ENCODE data around the gene PSMD2.
"Not testable (repeated sequence)": the region's sequence is repeated elsewhere in the genome, so short reads cannot be mapped to it uniquely, and the experiment has no call there.

PSMD2 gene

GRCh38 chr3:184298759-184299487 lies at the start of gene PSMD2:
Gene PSMD2 (plus strand): TSS chr3:184299241. CDS start chr3:184299267, 26 bp downstream.
- DNase-seq, result peak; percentile 98 to 99

DNA sequence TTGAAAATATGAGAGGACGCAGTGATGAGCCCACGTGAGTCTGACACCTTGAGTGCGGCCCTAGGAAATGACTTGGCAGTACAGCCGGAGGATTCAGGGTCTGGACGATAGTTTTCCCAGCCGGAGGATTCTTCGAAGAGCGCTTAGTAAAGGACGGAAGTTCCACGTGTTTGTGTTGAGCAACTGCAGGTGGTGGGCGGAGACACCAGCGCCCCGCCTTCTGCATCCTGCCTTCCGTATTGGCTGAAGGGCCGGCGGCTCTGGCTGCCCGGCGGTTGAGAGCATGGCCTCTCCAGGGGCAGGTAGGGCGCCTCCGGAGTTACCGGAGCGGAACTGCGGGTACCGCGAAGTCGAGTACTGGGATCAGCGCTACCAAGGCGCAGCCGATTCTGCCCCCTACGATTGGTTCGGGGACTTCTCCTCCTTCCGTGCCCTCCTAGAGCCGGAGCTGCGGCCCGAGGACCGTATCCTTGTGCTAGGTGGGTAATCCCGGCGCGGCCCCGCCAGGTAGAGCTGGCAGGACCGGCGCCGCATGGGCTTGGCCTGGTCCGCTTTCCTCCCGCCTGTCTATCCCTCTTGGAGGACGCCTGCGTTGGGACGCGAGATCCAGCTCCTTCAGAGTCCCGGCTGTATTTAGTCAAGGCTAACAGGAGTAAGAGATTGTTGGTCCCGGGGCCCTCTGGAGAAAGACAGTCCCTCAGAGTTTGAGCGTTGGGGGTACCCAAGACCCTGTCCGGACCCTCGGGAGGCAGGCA lies 49.5 kb upstream of the PSMD2 start, which contains the start of gene EEF1AKMT4:
TSS of gene EEF1AKMT4 (plus strand) at position 261 of the 755 bp plus-strand sequence. CDS start at position 284, 23 bp downstream.
- peak; percentile 95 to 96 for DNase-seq

DNA sequence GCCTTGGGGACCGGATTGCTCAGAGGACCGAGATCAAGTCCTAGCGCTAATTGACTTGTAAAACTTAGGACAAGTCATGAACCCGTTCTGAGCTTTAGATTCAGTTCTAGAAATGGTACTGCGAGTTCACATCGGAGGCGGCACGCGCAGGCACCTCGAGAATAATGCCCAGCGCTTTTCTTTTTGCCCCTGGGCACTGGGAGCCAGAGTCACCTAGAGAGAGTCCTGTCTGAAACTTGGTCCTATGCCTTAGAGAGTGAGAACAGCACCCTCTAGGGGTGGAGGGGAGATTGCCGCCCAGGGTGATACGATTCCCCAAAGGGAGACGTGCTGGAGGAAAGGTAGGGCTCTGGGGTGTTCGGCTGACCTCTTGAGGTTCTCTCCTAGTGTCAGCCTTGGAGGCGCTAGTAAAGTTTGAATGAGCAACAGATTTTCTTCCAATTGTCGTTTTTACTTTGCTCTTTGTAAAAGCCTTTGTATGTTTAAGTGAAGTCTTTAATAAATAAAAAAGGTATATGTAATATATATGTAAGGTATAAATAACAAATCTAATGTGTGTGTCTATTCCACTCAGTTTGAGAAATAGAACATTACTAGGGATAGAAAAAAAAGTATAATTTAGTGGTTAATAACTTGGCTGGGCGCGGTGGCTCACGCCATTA lies 48.7 kb upstream of the PSMD2 start:
- peak; percentile 90 to 93 for DNase-seq

DNA sequence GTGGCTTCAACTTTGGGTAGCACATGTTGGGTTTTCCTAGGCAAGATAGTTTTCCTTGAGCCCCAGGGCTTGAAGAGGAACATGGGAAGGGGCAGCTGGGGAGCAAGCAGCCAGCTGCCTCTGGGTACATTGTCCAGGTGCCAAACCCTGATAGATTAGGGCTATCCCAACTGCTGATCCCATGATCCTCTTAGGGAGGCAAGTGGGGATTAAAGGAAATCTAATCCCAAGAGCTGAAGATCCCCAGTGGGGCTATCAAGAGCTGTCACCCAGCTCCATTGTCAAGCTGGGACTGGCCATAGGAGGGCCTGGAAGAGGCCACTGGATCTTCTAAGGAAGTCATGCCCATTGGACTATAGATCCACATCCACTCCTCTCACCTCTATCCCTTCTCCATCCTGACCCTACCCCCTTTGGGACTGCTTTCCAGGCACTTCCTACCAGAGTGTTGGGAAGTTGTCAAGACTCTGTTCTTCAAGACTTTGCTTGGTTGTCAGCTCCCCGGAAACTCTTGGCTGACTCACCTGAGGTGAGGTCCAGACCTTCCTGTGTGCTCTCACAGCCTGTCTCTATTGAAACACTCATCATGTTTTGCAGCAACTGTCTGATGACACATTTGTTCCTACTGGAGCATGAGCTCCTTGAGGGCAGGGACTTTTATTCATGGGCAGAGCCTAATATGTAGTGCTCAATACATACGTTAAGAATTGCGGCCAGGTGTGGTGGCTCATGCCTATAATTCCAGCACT lies 43.6 kb upstream of the PSMD2 start:
- no peak for DNase-seq

GRCh38 chr3:184257083-184257915 lies 41.7 kb upstream of the PSMD2 start:
- DNase-seq, result no peak

DNA sequence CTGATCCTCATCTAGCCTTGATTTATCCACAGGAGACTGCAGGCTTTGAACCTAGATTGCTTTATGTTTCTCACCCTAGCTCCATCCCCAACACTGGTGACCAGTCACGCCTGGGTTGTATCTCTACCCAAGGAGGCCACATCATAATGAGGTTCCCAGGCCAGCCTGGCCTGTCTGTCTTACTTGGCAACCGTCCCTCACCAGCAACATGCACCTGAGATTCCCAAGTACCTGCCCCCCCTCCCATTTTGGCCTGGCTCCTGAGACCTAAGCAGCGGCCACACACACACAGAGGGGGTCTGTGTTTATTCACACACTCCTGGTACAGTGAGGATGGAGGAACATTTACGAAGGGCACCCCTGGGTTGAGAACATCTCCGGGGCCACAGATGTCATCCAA lies 40.1 kb upstream of the PSMD2 start:
- DNase-seq, result no peak

- DNase-seq, result no peak
Observed at GRCh38 chr3:184259396-184259877, 39.6 kb upstream of the PSMD2 start.

DNA sequence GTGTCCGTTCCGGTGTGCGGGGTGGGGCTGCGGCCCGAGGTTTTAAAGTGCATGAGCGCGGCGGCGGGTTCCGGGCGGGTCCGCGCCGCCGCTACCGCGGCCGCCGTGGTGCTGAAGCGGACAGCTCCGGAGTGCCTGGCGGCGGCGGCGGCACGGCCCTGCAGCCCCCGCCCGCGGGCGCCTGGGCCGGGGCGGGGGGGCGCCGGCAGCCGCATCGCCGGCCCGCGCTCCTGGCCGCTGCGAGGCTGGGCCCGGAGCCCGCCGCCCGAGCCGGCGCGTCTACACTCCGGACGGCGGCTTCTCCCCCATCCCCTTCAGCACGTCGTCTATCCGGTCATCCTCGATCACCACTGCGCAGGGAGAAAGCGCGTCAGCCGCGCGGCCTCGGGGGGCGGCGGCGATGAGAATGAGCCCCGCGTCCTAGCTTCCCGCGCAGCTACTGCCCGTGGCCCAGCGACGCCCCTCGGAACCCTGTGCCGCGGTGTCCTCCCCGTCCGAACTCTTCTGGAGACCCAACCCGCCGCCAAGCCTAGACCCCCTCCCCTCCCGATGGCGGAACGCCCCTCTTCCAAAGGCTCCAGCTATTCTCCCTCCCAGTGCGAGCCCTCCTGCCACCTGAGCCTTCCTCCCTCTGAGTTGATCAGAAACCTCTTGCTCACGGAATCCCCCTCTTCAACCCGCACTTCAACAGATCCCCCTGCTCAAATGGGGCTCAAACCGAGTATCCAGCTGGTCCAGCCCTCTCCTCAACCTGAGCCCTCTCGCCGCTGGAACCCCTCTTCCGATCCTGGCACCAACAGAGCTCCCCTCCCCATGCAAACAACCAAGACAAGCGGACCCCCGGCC lies 38.9 kb upstream of the PSMD2 start:
- no peak for DNase-seq

- DNase-seq, result no peak
Observed at GRCh38 chr3:184260724-184261269, 38.2 kb upstream of the PSMD2 start.

DNA sequence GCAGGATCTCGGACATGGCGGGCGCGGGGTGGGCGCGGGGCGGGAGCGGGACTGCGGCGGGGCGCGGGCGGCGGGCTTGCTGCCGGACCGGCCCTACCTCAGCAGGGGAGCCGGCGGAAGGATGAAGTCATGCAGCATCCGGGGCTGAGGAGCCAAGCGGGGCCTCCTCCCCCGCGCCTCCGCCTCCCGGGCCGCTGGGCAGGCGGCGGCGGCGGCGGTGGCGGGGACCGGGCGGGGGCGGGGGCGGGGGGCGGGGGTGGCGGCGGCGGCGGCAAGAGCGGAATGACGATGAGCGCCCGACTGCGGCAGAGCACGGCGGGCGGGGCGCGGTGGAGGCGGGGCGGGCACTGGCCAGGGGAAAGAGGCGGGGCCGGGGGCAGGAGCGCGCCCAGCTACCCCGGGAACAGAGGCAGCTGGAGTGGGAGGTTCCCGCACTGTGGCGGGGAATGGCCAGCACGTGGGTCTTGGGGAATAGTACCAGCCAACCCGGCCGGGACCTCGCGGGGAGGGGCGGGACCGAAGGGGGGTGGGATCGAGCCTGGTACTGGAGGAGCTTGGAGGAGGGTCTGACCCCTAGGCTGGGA lies 37.7 kb upstream of the PSMD2 start, which contains the start of gene CAMK2N2:
TSS of gene CAMK2N2 (minus strand) at position 284 of the 584 bp plus-strand sequence. CDS start at position 16, 268 bp downstream.
- peak; percentile 34 to 39 for DNase-seq

DNA sequence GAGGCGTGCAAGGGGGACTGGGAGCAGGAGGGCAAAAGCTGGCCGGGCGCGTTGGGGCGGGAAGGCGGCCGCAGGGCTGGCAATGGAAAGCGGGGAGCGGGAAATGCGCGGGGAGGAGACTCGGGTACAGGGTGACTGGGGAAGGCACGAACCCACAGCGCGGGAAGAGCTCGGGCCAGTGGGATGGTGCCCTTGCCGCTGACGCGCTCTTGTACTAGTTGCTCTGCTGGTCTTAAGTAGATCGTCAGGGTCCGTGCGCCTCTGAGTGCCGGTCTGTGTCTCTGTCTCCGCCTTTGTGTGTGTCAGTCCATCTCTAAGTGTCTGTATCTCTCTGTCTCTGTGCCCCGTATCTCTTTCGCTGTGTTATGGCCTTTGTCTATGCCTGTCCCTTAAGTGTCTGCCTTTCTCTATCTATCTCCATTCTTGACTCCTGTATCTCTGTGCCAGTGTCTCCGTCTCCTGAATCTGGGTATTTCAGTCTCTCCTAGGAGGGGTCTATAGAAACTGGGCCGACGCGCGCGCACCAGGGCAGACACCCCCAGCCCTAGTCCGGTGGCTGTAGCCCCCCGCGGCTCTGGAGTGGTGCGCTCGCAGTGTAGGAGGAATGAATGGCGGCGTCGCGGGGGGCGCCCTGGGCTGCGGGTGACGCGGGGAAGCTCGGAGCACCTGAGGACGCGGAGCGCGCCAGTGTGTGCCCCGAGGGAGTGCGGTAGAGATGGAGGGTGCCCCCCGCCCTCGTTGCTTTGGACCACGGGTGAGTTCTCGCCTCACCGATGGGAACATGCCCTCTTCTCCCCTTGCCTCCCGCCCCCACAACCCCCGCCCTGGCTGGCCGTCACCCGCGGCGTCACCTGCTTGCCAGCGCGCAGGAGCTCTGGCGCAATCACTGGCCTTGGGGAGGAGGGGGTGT lies 36.9 kb upstream of the PSMD2 start:
- DNase-seq, result peak; percentile 38 to 46

DNA sequence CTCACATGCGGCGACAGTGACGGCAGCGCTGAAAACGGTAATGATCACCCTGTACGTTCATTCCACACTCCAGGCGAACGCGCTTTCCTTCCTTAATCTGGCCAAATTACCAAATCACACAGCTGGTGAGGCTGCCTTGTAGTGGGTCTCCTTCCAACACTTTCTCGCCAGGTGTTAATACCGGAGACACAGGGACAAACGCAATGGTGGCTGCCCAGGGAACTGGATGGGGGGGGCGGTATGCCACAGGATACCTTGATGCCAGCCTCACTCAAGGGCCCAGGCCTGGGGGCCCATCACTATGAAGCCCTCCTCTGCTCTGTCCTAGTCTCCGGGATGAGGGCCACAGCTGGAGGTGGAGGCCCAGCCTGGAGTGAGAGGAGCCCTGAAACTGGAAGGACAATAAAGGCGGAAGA lies 36.3 kb upstream of the PSMD2 start:
- DNase-seq, result no peak

DNA sequence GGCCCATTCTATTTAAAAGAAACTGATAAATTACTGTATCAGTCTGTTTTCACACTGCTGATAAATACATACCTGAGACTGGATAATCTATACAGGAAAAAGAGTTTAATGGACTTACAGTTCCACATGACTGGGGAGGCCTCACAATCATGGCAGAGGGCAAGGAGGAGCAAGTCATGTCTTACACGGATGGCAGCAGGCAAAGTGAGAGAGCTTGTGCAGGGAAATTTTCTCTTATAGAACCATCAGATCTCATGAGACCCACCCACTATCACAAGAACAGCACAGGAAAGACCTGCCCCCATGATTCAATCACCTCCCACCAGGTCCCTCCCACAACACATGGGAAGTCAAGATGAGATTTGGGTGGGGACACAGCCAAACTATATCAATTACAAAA lies 31.8 kb upstream of the PSMD2 start:
- not testable (repeated sequence) for DNase-seq

GRCh38 chr3:184272269-184272668 lies 26.8 kb upstream of the PSMD2 start:
- DNase-seq, result no peak

DNA sequence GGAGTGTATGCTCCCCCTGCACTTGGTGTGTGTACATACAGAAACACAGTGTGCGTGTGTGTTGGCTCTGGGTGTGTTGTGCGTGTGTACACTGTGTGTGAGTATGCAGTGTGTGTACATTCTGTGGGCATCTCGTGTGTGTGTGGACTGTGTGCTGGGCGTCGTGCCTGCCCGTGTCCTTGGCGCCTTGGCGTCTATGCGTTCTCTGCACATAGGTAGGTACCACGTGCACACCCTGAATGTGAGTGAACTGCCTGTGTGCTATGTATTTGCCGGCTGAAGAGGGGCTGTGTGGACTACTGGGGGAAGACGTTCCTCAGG lies 23.7 kb upstream of the PSMD2 start:
- no peak for DNase-seq

DNA sequence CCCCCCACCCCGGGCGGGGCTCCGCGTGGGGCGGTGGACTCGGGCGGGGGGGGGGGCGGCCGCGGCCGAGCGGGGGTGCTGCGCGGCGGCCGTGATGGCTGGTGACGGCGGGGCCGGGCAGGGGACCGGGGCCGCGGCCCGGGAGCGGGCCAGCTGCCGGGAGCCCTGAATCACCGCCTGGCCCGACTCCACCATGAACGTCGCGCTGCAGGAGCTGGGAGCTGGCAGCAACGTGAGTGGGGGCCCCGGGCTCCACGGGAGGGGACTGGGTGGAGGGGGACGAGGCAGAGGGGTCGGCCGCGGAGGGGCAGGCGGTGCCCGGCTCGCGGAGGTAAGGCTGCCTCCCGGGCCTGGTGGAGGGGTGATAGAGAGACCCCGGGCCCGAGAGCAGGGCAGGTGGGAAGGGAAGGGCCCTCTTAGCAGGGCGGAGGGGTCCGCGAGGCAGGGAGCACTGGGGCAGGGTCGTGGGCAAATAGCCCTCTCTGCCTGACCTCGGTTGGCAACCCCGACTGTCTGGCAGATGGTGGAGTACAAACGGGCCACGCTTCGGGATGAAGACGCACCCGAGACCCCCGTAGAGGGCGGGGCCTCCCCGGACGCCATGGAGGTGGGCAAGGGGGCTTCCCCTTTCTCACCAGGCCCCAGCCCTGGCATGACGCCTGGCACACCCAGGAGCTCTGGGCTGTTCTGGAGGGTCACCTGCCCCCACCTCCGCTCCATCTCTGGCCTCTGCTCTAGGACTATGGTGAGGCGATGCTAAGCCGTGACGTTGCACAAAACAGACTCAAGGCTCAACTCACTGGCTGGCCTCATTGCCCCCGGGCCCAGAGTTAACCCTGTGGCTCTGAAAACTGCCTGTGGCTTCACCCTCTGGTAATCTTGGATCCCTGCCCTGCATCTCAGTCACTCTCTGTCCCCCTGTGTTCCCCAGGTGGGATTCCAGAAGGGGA lies 22.8 kb upstream of the PSMD2 start, which contains the start of gene ECE2:
TSS of gene ECE2 (plus strand) at position 62 of the 950 bp plus-strand sequence. CDS start at position 194, 132 bp downstream.
- no peak for DNase-seq

DNA sequence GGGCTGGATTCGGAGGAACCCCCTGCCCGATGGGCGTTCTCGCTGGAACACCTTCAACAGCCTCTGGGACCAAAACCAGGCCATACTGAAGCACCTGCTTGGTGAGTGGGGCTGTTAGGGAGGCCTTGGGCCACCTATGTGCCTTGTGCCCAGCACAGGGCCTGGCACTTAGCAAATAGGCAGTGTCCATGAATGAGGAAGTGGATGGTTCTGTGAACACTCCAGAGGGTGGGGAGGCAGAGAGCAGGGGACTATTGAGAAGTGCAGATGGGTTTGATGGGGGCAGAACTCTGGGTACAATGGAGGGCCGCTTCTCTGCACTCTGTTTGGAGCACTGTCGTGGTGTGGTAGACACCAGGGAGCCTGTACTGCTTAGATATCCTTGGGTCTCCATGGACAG lies 21.7 kb upstream of the PSMD2 start:
- DNase-seq, result no peak

- no peak for DNase-seq
Observed at GRCh38 chr3:184282941-184283340, 16.1 kb upstream of the PSMD2 start.

Measured in activated CD4-positive, alpha-beta T cell treated with anti-CD3 and anti-CD28 coated beads, Interleukin-2, amount 50 U/mL, for 4 hours (primary cell).